Measurements from ENCODE around the gene KIT. TPM values are rescaled to one million over a fixed set of nuclear protein-coding genes. Genes with fewer than 3 reads are reported as not detected.

The KIT gene
- total RNA-seq, 2 experiments from 2014 or later = 0.05 to 0.36 TPM

DNA sequence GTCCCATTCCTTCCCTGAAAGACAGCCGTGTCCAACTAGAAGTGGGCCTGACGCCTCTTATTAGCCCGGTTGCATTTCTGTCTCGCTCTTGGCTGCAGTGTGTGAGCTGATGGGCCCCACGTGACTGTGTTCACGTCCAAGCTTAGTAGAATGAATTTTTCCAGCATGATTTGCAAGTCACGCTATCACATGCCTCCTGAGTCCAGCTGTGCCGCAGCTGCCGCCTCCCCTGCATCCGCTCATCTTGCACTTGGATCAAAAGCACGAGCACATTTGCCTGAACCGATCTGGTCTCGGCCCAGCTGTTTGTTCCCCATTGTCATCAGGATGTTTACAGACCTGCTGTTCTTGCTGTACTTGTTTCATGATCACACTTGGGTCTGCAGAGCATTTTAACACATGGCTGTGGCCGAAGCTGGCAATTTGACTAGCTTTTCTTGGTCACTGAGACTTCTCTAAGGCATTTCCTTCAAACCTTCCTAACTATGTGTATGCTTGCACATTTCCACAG lies 126.5 kb downstream of the KIT start:
- no peak overlapping the region for H3K4me3 Mint-ChIP-seq
- Histone ChIP-seq H3K27me3 (ENCODE audit: control insufficient read depth in 1 of 2, insufficient read depth in 2 of 2, low read length in 2 of 2) (no peaks in the 10 kb centered on the region), H3K36me3 (ENCODE audit: insufficient read depth, low read length) (no peaks in the 10 kb centered on the region), H3K9me3 (ENCODE audit: control insufficient read depth in 1 of 2, insufficient read depth in 1 of 2, low read length in 2 of 2) (no peaks in the 10 kb centered on the region), H3K27ac (ENCODE audit: low read depth in 1 of 2, low read length in 2 of 2) (no peak overlapping the region), H3K4me1 (ENCODE audit: insufficient read depth, low read length) (no peaks in the 10 kb centered on the region), H3K4me3 (ENCODE audit: low read length) (no peak overlapping the region)
- no peaks in the 10 kb centered on the region for H3K9me3 Mint-ChIP-seq
- ATAC-seq (ENCODE audit: poor library complexity) (no peak), DNase-seq (no peak)
- ChIA-PET POLR2A (no interaction called here), CTCF (no interaction called here)
- no peaks in the 10 kb centered on the region for H3K36me3 Mint-ChIP-seq (ENCODE audit: low read depth)
- H3K27me3 Mint-ChIP-seq = no peaks in the 10 kb centered on the region
- H3K4me1 Mint-ChIP-seq (ENCODE audit: low read depth) = no peaks in the 10 kb centered on the region
- intact Hi-C loops (cut with DNase I, micrococcal nuclease) = no loop called here
- H3K27ac Mint-ChIP-seq = no peak overlapping the region
- no peak for TF ChIP-seq CTCF (IDR thresholded peaks at IDR 0.05)
